ENCODE measurements around the gene FUT7.
A peak's percentile ranks its signal among the peaks of the same experiment; 100 is the strongest.

FUT7 gene, protein sequence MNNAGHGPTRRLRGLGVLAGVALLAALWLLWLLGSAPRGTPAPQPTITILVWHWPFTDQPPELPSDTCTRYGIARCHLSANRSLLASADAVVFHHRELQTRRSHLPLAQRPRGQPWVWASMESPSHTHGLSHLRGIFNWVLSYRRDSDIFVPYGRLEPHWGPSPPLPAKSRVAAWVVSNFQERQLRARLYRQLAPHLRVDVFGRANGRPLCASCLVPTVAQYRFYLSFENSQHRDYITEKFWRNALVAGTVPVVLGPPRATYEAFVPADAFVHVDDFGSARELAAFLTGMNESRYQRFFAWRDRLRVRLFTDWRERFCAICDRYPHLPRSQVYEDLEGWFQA

DNA sequence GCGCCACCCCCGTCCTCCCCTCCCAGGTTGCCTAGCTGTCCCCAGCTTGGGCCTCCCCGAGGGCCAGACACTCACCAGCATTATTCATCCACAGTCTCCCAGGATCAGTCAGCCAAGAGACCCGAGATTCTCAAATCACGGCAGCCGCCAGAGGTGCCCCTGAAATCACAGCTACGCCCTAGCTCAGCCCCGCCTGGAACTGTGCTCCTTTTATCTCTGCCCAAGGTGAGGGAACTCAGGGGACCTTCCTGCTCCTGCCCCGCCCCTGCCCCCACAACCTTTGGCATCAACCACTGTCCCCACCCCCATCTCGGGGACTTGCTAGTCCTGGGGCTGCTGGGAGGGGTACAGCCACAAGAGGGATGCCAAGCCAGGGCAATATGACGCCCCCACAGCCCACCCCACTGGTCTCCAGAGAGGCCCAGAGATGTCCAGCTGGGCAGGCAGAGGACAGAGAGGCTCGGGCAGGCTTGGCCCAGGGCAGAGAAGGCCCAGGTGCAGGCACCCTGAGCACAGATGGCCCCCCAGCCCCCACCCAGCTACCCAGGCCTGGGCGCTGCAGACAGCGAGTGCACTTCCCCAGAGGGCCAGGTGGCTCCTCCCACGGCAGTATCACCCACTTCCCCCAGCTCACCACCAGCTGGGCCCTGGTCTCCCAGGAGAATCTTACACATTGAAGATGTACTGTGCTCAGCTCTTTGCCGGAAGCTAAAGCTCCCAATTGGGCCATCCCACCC lies at the start of gene FUT7:
Gene FUT7, minus strand, starts transcription at position 185 of the 737 bp plus-strand sequence. Its CDS starts 97 bp downstream, at position 88.
- no peak for DNase-seq (ENCODE audit: low read depth in 3 of 3)

DNA sequence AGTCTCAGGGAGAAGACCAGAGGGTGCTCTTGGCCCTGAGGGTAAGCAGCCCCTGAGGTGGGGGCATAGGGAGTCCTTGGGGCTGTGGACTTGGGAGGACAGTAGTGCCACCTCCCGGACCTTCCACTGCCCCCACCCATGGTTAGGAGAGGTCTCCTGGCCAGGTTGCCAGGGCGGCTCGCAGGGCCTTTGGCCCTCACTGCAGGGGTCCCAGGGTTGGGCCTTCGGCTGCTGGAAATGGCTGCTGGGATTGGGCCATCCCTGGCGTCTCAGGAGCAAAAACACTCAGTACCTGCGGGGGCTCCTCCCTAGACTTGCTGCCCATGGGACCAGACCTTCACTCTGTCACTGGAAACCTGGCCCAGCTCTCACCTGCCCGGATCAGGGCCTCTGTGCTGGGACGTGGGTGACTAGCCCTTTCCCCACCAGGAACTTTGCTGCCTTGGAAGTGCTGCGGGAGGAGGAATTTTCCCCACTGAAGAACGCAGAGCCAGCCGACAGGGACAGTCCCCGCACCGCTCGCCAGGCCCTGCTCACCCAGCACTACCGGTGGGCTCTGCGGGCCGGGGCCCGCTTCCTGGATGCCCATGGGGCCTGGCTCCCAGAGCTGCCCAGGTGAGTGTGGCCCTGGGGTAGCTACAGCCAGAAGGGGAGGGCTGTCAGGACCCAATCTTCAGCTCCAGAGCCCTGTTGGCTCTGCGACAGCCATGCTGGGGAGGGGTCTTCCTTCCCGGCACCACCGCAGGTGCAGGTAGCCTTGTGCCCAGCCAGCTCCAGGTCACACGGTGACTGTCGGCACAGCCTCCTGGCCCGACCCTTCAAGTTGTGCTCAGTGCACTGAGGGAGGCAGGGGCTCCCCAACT lies 48.6 kb upstream of the FUT7 start:
- DNase-seq (ENCODE audit: low read depth in 3 of 3), result no peak

DNA sequence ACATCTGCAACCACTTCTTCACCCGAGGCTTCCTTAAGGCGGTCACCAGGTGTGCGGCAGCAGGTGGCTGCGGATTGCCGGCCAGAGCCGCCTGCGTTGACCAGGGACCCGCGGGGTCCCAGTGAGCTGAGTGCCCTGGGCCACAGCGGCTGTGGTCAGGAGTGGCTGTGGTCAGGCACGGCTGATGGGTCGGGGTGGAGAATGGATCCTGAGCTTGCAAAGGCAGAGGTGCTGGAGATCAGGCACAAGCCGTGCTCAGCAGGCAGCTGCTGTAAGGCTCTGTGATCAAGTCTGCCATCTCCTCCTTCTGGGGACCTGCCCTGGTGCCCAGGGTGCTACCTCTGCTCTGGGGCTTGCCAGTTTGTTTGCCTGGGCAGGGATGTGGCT lies 47.5 kb upstream of the FUT7 start:
- no peak for DNase-seq (ENCODE audit: low read depth in 3 of 3)

DNA sequence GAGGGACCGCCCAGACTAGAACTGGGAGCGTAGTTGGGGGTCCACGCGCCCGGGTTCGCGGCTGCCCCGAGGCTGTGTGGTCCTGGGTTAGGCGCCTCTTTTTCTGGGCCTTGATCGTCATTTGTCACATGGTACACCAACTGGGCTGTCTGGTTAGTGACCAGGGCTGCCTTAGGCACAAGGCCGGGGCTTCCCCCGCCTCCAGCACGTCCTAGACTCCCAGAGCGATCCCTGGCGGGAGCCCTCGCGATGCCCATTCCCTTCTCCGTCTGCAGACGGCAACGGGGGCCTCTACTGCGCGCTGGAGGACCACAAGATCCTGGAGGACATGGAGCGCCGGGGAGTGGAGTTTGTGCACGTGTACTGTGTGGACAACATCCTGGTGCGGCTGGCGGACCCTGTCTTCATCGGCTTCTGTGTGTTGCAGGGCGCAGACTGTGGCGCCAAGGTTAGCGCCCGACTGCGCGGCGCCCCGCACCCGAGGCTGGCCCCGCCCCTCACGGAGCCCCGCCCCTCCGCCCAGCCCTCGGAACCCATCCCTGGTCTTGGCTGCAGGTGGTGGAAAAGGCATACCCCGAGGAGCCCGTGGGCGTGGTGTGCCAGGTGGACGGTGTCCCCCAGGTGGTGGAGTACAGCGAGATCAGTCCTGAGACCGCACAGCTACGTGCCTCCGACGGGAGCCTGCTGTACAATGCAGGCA lies 47.0 kb upstream of the FUT7 start:
- no peak for DNase-seq (ENCODE audit: low read depth in 3 of 3)

DNA sequence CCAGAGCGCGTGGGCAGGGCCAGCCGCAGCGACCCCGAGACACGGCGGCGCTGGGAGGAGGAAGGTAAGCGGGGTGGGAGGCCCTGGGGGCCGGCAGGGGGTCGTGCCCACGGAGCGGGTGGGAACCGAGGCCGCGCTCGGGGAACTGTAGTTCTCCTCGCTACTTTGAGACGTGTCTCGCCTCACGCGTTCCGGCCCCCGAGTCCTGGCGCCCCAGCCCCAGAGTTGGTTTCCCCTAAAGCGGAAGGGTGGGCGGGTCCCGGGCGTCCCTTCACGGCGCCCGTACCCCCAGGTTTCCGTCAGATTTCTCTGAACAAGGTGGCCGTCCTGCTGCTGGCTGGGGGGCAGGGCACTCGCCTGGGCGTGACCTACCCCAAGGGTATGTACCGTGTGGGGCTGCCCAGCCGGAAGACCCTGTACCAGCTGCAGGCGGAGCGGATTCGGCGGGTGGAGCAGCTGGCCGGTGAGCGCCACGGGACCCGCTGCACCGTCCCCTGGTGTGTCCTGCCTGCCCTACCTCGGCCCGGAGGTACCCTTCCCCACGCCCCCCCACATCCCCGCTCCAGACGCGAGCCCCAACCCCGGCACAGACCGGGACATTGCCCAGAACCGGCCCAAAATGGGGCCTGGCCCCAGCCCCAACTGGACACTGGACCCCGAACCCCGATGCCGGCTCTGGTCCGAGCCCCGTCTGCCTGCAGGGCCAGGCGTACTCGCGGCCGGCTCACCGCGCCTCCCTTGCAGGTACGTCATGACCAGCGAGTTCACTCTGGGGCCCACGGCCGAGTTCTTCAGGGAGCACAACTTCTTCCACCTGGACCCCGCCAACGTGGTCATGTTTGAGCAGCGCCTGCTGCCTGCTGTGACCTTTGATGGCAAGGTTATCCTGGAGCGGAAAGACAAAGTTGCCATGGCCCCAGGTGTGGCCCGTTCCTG lies 46.1 kb upstream of the FUT7 start:
- no peak for DNase-seq (ENCODE audit: low read depth in 3 of 3)

DNA sequence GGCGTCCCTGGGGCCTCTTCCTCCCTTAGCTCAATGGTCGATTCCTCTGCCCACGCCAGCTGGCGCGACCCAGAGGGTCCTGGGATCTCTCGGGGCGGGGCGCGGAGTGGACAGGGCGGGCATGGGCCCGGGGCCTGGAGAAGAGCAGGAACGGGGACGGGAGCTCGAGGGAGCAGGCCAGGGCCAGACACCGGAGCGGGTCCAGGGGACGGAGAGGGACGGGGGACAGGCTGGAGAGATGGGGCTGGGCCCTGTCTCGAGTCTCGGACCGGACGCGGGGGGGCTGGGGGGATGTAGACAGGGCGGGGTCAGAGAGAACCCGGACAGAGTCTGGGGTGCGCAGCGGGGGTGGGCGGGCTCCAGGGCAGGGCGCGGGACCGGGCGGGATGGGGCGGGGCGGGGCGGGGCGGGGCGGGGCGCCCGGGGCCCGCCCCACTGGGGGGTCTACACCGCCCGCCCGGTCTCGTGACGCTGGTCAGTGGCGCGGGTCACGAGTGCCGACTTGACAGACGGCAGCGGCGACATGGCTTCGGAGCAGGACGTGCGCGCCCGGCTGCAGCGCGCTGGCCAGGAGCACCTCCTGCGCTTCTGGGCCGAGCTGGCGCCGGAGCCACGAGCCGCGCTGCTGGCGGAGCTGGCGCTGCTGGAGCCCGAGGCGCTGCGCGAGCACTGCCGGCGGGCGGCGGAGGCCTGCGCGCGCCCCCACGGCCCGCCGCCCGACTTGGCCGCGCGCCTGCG lies 45.3 kb upstream of the FUT7 start, which contains the start of gene UAP1L1:
Gene UAP1L1, plus strand, starts transcription at position 508 of the 738 bp plus-strand sequence. Its CDS starts 16 bp downstream, at position 524.
- no peak for DNase-seq (ENCODE audit: low read depth in 3 of 3)

DNA sequence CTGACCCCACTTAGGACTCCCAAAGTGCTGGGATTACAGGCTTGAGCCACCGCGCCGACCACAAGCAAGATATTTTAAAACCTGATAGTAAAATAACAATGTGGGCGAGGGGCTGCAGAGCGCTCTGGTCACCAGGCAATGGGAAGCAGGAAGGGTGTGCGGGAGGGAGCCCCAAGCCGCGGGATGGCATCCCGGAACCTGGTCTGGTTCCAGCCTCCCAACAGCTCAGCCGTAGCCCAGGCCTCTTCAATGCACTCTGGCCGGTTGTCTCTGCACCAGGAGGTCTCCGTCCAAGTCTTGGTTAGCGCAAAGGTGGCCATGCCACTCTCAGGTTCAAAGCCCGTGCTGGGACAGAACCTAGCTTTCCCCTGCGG lies 44.7 kb upstream of the FUT7 start:
- DNase-seq (ENCODE audit: low read depth in 3 of 3), result no peak

DNA sequence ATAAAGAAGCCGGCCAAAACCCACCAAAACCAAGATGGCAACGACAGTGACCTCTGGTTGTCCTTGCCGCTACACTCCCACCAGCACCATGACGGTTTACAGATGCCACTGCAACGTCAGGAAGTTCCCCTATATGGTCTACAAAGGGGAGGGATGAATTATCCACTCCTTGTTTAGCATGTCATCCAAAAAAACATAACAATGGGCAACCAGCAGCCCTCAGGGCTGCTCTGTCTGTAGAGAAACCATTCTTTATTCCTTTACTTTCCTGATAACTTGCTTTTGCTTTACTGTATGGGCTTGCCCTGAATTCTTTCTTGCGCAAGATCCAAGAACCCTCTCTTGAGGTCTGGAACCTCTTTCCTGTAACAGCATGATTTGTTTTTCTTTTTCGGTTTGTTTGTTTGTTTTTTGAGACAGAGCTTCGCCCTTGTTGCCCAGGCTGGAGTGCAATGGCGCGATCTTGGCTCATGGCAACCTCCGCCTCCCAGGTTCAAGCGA lies 43.4 kb upstream of the FUT7 start:
- DNase-seq (ENCODE audit: low read depth in 3 of 3), result no peak

DNA sequence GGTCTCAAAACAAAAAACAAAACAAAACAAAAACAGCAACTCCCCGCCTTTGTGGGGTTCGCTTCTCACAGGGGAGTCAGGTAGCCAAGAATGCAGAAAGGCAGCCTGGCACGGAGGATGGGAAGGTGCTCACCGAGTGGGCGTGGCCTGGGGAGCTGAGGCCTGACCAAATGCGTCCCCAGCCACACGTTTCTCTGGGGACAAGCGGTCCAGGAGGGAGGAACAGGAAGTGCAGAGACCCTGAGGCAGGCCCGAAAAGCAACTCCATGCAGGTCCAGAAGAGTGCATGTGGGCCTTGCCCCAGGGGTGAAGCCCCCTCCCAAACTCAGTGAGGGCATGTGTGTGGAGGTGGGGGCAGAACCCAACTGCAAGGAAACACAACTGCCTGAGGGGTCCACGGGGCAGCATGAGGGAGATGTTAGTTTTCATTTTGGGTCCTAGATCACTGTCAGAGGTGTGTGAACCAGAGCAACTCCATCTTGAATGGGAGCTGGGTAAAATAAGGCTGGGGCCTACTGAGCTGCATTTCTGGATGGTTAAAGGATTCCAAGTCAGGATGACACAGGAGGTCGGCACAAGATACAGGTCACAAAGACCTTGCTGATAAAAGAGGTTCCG lies 42.9 kb upstream of the FUT7 start:
- no peak for DNase-seq (ENCODE audit: low read depth in 3 of 3)

DNA sequence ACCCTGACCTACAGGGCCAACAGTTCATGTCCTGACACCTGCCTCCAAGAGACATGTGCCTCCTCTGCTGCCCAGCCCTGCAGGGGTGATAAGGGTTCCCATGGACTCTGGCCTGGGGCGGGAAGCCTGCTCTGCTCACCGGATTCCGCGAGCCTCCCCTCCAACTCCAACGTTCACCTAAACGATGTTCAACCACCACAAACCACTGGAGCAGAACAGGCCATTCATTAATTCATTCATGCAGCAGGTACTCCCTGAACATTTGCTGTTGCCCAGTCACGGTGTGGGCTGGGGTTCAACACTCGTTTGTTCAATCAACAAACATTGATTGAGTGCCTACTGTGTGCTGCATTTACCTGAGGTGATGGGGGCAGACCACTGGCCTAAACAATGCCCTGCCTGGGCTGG lies 42.1 kb upstream of the FUT7 start:
- DNase-seq (ENCODE audit: low read depth in 3 of 3), result no peak

DNA sequence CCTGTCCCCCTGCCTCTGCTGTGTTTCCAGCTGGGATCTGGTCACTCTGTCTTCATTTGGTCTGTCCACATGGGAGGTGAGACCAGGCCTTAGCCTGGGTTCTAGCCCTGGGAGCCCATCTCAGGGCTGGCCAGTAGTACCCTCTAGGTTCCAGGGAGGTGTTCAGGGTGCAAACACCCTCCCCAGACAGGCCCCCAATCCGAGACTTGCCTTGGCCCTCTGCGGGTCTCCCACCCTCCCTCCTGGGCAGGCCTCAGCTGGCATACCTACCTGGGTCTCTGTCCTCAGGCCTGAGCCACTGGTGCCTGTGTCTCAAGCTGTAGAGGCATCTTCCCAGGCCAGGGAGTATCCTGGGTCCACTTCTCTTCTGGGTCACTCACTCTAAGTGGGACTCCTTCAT lies 39.4 kb upstream of the FUT7 start:
- DNase-seq (ENCODE audit: low read depth in 3 of 3), result no peak

DNA sequence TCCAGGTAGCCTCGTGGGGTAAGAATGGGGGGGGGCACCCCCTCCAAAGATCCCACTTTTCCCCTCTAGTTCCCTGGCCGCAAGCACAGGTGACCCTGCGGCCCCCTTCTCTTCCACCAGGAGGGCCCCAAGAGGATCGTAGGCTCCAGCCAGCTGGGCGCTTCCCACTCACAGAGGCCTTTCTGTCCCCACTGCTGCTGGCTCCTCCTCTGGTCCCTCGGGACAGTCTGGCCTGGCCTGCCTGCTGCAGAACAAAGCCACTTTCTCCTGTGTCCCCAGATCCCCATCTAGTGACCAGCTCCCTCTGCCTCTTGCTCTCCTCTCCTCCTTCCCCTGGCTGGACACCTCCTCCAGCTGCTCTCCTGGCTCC lies 39.0 kb upstream of the FUT7 start:
- no peak for DNase-seq (ENCODE audit: low read depth in 3 of 3)

DNA sequence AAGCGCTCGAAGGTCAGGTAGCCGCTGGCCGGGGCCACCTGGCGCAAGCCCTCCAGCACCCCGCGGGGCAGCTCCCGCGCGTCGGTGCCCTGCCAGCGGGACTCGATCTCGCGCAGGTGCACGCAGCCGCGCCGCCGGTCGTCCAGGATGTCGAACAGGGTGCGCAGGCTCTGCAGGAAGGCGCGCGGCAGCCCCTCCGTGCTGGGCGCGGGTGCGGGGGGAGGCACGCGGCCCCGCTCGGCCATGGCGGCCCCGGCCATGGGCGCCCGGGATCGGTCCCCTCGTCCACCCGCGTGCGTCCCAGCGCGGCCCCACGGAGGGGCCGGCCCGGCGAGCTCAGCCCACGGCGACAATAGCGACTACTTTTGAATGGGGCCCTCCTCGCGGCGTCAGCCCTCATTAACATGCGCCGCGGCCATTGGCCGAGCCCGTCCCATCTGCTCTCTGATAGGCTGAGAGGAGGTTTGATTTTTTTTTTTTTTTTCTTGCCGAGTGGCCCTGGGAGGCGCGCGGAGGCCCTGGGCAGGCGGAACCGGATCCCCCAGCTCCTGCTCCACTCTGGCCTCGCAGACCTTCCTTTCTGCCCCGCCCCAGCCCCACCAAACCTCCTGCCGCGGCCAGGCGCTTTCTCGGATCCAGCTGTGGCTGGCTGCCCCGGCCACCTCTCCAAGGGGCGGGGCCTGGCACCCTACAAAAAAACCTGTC lies 38.5 kb upstream of the FUT7 start, which contains the start of gene SAPCD2:
Gene SAPCD2, minus strand, starts transcription at position 357 of the 705 bp plus-strand sequence. Its CDS starts 97 bp downstream, at position 260.
- DNase-seq (ENCODE audit: low read depth in 3 of 3), result peak; percentile 59 to 67 (median 67)

DNA sequence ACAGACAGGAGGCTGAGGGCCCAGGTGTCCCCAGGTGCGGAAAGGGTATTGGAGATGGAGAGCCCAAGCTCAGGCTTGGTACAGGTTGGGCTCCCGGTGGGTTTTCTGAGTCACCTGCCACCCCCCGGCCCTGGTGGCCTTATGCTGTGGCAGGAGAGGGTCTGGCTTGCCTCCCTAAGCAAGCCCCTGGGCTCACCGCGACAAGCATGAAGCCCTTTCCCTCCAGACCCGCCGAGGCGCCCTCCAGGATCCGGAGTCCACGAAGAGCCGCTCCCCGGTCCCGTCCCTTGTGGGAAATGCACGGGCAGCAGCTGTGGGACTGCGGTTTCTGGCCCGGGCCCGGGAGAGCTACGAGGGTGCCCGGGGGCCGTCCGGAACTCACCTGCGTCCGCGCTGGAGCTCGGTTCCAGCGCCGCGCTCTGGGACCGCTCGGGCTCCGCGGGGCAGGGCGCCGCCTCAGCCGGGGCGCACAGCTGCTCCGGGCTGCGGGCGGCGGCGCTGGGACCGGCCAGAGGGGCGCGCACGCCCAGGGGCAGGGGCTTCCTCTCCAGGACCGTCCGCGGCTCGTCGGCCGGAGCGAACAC lies 37.7 kb upstream of the FUT7 start:
- no peak for DNase-seq (ENCODE audit: low read depth in 3 of 3)

DNA sequence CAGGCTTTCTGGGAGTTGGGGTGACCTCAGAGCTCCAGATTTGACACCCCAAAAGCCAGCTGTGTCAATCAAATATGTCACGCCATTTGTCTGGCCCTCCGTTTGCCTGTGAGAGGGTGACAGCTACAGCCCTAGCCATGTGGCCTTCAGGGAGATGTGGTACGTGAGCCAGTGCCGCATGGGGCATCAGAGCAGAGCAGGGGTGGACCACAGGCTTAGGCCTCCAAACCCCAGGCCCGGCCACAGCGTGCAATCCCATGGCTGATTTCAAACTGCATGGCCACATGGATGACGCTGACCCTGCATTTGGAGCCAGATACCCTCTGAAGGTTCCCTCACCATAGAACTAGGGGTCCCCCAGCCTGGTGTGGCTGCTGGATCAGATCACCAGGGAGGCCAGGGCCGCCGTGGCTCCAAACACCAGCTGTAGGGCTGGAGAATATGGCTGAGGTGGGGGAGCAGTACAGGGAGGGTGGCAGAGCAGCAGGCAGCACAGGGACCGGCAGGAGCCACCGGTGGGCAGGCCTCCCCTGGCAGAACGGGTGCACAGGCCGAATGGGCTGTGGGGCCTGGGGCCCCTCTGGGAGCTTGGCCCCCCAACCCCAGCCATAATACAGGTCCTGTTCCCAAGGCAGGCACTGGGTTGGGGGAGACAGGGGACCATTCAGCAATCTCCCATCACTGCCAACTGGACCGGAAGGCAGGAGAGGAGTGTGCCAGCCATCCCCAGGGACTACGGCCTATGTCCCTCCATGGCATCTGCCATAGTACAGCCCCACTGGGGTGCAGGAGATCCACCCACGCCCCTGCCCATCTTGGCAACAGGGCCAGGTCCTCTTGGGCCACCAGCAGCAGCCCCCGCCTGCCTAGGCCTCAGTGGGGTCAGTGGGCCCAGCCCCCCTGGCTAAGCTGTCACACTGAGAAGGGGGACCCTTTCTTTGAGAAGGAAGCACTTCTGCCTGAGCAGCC lies 36.9 kb upstream of the FUT7 start:
- DNase-seq (ENCODE audit: low read depth in 3 of 3), result no peak

DNA sequence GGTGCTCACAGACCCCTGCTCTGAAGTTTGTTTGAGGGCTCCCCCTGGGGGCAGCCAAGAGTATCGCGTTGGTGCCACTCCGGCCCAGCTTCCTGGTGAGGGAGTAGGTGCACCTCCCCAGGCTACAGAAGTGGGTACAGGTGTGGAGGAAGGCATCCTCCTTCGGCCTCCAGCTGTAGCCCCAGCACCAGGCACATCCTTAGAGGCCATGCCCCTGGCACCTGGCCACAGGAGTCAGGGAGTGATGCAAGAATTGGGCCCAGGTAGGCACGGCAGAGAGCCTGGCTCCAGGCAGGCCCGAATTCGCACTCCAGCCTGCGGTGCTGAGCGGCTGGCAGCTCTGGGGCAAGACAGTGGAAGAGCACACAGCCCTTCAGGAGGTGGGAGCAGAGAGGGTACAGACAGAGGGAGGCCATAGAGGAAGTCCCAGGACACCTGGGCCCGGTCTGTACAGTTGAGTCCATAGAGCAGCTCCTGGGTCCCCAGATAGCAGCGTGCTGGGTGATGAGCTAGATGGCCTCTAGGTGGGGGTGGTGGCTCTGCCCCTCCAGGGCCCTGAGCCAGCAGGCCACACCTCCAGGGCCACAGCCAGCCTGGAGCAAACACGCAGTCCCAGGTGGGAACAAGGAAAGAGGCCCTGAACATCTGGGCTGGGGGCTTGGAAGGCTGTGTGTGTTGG lies 36.1 kb upstream of the FUT7 start:
- peak; percentile 67 to 79 (median 75) for DNase-seq (ENCODE audit: low read depth in 3 of 3)

Measured in stimulated activated CD4-positive, alpha-beta T cell treated with anti-CD3 and anti-CD28 coated beads, TNF-alpha, amount 100 ng/mL, for 4 hours (primary cell).